ENCODE data around the gene RETREG1. TPM values are rescaled to one million over a fixed set of nuclear protein-coding genes. Genes with fewer than 3 reads are reported as not detected.

Gene RETREG1
- total RNA-seq, 1 donor from 2014 or later: 2.9 TPM

DNA sequence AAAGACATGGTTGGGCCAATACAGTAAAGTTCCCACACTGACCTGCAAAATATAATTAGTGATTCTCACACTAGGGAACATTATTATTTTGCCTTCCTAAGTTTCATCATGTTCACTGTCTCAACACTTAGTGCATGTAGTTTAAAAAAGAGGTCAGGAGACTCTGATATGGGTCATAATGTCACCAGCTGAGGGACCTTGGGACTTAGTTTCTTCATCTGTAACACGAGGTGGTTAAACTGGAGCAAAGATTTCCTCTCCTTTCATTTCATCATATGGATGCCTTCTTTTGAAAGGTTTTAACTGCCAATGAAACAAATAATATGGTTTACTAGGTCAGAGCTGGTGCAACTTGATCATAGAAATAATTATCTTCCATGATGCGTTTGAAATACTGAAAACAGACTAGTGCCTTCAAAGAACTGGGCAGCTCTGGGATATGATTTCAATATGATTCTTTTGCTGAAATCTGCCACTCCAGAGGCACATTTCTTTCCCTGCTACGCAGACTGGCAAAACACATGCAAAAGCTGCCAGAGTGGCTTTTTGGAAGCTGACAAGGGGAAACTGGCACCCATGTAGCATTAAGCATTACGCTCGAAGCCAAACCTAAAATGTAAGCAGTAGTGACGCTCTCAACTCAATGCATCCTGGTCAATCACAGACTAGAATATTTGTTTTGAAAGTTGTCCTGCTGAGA is 20.8 kb downstream of the RETREG1 start:
- H3K4me3 ChIP-seq: no peak overlapping the region
- no peaks in the 10 kb centered on the region for H3K36me3 ChIP-seq
- no peak overlapping the region for H3K27ac ChIP-seq
- no peaks in the 10 kb centered on the region for H3K9me3 ChIP-seq
- DNase-seq (ENCODE audit: low spot score in 2 of 2): no peak
- TF ChIP-seq, protein P1, sequence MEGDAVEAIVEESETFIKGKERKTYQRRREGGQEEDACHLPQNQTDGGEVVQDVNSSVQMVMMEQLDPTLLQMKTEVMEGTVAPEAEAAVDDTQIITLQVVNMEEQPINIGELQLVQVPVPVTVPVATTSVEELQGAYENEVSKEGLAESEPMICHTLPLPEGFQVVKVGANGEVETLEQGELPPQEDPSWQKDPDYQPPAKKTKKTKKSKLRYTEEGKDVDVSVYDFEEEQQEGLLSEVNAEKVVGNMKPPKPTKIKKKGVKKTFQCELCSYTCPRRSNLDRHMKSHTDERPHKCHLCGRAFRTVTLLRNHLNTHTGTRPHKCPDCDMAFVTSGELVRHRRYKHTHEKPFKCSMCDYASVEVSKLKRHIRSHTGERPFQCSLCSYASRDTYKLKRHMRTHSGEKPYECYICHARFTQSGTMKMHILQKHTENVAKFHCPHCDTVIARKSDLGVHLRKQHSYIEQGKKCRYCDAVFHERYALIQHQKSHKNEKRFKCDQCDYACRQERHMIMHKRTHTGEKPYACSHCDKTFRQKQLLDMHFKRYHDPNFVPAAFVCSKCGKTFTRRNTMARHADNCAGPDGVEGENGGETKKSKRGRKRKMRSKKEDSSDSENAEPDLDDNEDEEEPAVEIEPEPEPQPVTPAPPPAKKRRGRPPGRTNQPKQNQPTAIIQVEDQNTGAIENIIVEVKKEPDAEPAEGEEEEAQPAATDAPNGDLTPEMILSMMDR (IDR thresholded peaks at IDR 0.05): no peak
- H3K27me3 ChIP-seq: no peaks in the 10 kb centered on the region
- intact Hi-C loops (cut with DNase I): no loop called here
- H3K4me1 ChIP-seq: no peaks in the 10 kb centered on the region

DNA sequence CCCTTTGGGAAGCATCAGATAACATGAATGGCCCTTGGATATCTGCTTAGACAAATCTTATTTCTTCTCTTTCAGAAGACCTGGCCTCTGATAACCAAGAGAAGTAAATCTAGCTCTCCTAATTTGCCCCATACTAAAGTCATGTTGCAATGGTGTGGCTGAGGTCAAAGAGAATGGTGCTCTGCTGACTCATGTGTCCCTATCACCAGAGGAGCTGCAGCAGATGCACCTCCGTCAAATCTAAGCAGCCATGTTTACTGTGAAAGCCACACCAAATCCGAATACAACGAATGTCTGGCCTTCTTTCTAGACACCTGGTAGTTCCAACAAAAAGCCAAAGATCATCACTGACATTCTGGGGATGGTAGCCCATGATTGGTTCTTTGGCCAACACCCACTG is 23.2 kb downstream of the RETREG1 start:
- Histone ChIP-seq H3K36me3 (no peaks in the 10 kb centered on the region), H3K4me1 (no peaks in the 10 kb centered on the region), H3K9me3 (no peaks in the 10 kb centered on the region), H3K4me3 (no peak overlapping the region), H3K27me3 (no peaks in the 10 kb centered on the region), H3K27ac (no peak overlapping the region)
- intact Hi-C loops (cut with DNase I): no loop called here
- TF ChIP-seq, protein P1 (IDR thresholded peaks at IDR 0.05): no peak
- no peak for DNase-seq (ENCODE audit: low spot score in 2 of 2)

DNA sequence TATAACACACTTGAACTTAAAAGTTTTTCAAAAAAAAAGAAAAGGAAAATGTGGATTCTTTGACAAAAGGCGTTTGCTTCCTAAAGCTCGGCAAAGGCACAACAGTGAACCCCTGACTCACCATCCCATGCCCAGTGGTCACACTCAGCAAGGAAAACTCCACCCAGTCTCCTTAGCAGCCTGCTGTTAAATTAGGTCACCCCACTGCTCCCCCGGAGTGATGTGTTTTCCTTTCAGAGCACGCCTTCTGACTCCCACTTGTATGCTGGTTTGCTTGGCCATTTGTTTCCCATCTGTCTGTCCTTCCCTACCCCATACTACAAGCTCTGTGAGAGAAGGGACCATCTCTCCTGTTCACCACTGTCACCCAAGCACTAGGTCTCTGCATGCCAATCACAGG is 23.8 kb downstream of the RETREG1 start:
- H3K36me3 ChIP-seq: no peaks in the 10 kb centered on the region
- H3K9me3 ChIP-seq: no peaks in the 10 kb centered on the region
- H3K27me3 ChIP-seq: no peaks in the 10 kb centered on the region
- H3K4me1 ChIP-seq: no peaks in the 10 kb centered on the region
- TF ChIP-seq, protein P1 (IDR thresholded peaks at IDR 0.05): no peak
- no peak for DNase-seq (ENCODE audit: low spot score in 2 of 2)
- no peak overlapping the region for H3K4me3 ChIP-seq
- intact Hi-C loops (cut with DNase I): no loop called here
- no peak overlapping the region for H3K27ac ChIP-seq

DNA sequence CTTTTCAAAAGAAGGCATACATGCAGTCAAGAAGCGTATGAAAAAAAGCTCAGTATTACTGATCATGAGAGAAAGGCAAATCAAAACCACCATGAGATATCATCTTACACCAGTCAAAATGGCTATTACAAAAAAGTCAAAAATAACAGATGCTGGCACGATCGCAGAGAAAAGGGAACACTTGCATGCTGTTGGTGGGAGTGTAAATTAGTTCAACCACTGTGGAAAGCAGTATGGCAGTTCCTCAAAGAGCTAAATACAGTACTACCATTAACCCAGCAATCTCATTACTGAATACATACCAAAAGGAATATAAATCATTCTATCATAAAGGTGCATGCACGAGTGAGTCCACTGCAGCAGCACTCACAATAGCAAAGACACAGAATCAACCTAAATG is 24.5 kb downstream of the RETREG1 start:
- TF ChIP-seq, protein P1 (IDR thresholded peaks at IDR 0.05): no peak
- H3K9me3 ChIP-seq: no peaks in the 10 kb centered on the region
- H3K27ac ChIP-seq: no peak overlapping the region
- DNase-seq (ENCODE audit: low spot score in 2 of 2): no peak
- no peaks in the 10 kb centered on the region for H3K27me3 ChIP-seq
- H3K36me3 ChIP-seq: no peaks in the 10 kb centered on the region
- no peak overlapping the region for H3K4me3 ChIP-seq
- no peaks in the 10 kb centered on the region for H3K4me1 ChIP-seq
- intact Hi-C loops (cut with DNase I): no loop called here

DNA sequence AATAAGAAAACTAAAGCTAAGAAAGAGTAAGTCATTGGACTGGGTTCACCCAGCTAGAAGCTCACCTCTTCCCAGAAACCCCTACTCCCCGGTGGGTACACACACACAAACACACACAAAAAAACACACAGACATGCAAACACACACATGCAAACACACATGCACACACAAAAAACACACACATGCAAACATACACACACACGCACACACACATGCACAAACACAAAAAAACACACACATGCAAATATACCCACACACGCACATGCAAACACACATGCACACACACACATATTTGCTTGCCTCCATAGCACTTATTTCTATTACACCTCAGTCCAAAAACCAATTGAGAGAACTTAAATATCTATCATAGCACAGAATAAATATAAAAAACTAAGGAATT is 26.1 kb downstream of the RETREG1 start:
- H3K27me3 ChIP-seq: no peaks in the 10 kb centered on the region
- no peak overlapping the region for H3K4me3 ChIP-seq
- DNase-seq (ENCODE audit: low spot score in 2 of 2): no peak
- no peaks in the 10 kb centered on the region for H3K9me3 ChIP-seq
- intact Hi-C loops (cut with DNase I): no loop called here
- TF ChIP-seq, protein P1 (IDR thresholded peaks at IDR 0.05): no peak
- H3K27ac ChIP-seq: no peak overlapping the region
- H3K36me3 ChIP-seq: no peaks in the 10 kb centered on the region
- no peaks in the 10 kb centered on the region for H3K4me1 ChIP-seq

DNA sequence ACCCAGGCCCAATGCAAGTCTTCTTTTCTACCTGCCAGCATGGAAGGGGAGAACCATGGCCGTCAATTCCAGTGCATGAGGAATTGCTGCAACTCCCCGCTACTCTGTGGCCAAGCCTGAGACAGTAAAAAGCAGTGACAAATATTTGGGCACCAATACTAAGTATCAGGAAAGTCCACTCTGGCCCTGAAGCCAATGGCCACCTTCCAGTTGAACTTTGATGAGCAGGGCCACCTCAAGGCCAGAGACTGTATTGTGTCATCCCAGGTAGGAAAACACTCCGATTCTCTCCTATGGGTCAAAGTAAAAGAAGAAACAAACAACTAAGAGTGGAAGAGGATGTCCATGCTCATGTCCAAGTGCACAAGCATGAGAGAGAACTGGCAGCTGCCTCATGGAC is 27.1 kb downstream of the RETREG1 start:
- no peak for DNase-seq (ENCODE audit: low spot score in 2 of 2)
- TF ChIP-seq, protein P1 (IDR thresholded peaks at IDR 0.05): no peak
- Histone ChIP-seq H3K27ac (no peak overlapping the region), H3K27me3 (no peaks in the 10 kb centered on the region), H3K4me1 (no peaks in the 10 kb centered on the region), H3K9me3 (no peaks in the 10 kb centered on the region), H3K36me3 (no peaks in the 10 kb centered on the region), H3K4me3 (no peak overlapping the region)
- intact Hi-C loops (cut with DNase I): no loop called here
